ENCODE measurements around the gene RBM18. TPM values are rescaled to one million over a fixed set of nuclear protein-coding genes. Genes with fewer than 3 reads are reported as not detected.

The RBM18 gene
- total RNA-seq, 4 donors from 2014 or later: 10.2 to 15.8 (median 11.9) TPM

DNA sequence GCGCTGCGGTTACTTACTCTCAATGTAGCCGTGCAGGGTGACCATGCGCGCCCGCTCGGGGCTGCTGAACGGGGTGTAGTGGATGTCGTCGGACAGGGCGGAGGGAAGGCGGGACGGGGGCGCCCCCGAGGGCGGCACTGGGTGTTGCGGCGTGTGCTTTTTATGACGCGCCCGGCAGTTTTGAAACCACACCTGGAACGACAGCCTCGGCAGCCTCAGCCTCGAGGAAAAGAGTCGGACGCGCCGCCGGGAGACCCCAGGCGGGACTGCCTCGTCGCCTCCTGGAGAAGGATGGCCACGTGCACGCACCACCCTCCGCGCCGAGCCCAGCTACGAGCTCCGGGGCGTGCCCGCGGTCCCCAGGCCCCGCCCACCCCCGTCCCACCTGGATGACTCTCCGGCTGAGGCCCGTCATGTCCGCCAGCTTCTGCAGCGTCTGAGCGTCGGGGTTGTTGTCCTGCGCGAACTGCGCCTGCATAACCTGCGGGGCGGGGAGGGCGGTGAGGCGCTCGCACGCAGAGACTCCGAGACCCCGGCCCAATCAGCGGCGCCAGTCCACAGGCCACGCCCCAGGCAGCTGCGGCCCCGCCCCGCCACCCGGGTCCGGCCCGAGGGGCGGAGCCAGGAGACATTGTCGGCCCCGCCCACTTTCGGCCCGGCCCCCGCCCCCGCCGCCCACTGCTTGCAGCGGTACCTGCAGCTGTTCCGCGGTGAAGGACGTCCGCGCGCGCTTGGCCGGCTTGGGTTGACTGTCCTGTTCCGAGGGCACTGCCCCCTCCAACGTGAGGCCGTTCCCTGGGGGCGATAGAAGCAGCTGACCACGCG, 50.8 kb downstream of the RBM18 start:
- TF ChIP-seq, protein P1, sequence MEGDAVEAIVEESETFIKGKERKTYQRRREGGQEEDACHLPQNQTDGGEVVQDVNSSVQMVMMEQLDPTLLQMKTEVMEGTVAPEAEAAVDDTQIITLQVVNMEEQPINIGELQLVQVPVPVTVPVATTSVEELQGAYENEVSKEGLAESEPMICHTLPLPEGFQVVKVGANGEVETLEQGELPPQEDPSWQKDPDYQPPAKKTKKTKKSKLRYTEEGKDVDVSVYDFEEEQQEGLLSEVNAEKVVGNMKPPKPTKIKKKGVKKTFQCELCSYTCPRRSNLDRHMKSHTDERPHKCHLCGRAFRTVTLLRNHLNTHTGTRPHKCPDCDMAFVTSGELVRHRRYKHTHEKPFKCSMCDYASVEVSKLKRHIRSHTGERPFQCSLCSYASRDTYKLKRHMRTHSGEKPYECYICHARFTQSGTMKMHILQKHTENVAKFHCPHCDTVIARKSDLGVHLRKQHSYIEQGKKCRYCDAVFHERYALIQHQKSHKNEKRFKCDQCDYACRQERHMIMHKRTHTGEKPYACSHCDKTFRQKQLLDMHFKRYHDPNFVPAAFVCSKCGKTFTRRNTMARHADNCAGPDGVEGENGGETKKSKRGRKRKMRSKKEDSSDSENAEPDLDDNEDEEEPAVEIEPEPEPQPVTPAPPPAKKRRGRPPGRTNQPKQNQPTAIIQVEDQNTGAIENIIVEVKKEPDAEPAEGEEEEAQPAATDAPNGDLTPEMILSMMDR (IDR thresholded peaks at IDR 0.05): no peak
- TF ChIP-seq POLR2A (IDR thresholded peaks at IDR 0.05): no peak
- no peak for TF ChIP-seq EP300 (IDR thresholded peaks at IDR 0.05)
- no peak for TF ChIP-seq POLR2AphosphoS5 (IDR thresholded peaks at IDR 0.05)
- no peak for DNase-seq (ENCODE audit: low spot score in 2 of 2)
- peaks cover 90% of the 10 kb centered on the region for H3K27me3 ChIP-seq

DNA sequence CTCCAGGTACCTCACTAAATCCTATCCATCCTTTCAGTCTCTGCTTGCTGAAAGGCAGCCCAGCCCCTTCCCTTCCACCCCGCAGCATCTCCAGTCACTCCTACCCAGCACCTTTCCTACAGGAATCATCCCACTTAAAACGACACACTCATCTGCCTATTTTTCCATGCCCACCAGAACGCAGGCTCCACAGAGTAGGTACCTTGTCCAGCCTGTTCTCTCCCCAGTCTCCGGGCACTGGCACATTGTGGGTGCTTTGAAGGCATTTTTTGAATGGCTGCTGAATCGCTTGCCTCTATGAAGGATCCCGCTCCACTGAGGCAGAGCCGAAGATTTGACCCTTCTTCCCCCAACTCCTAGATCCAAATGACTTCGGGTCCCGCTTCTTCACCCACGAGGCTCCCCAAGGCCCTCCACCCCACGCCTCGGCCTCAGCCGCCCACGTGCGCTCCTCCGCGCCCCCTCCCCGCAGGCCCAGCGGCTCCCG, 51.5 kb downstream of the RBM18 start:
- Histone ChIP-seq H3K4me3 (peak overlapping the region; percentile 51), H3K4me1 (peaks cover 18% of the 10 kb centered on the region), H3K27ac (no peak overlapping the region), H3K36me3 (no peaks in the 10 kb centered on the region), H3K9me3 (no peaks in the 10 kb centered on the region), H3K27me3 (peaks cover 83% of the 10 kb centered on the region)
- no peak for DNase-seq (ENCODE audit: low spot score in 2 of 2)
- TF ChIP-seq EP300 (IDR thresholded peaks at IDR 0.05) (no peak), POLR2A (IDR thresholded peaks at IDR 0.05) (no peak), POLR2AphosphoS5 (IDR thresholded peaks at IDR 0.05) (no peak)
- TF ChIP-seq, protein P1 (IDR thresholded peaks at IDR 0.05): no peak
- WGBS: 52% methylated on average over 20 of the region's 20 CpGs

More for the DNA sequence above, 50.8 kb downstream of the RBM18 start:
- Histone ChIP-seq H3K4me3 (peak overlapping the region; percentile 51), H3K9me3 (no peaks in the 10 kb centered on the region), H3K4me1 (peaks cover 24% of the 10 kb centered on the region), H3K36me3 (no peaks in the 10 kb centered on the region), H3K27ac (no peak overlapping the region)
- WGBS: 43% methylated on average over 4 of the region's 93 CpGs

DNA sequence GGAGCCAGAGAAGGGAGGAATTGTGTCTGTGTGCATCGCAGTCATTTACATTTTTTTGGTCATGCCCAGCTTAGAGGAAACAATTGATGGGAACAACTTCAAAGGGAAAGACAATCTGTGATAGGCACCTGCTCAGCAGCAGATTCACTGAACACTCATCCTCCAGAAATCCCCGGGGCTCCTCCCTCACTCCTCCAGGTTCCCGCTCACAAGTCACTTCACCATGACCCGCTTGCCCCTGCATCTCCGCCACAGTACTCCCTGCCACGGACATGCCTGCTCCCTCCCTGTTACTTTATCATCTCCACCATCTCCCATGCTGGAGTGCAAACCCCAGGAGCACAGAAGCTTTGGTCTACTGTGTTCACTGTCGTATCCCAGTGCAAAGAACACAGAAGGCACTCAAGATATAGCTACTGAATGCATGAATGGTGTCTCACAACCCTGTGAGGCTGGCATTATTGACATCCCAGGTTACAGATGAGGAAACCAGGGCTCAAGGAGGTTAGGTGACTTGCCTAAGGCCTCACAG, 52.1 kb downstream of the RBM18 start:
- 76% methylated on average over 7 of the region's 7 CpGs for WGBS
- peaks cover 77% of the 10 kb centered on the region for H3K27me3 ChIP-seq
- no peaks in the 10 kb centered on the region for H3K9me3 ChIP-seq

DNA sequence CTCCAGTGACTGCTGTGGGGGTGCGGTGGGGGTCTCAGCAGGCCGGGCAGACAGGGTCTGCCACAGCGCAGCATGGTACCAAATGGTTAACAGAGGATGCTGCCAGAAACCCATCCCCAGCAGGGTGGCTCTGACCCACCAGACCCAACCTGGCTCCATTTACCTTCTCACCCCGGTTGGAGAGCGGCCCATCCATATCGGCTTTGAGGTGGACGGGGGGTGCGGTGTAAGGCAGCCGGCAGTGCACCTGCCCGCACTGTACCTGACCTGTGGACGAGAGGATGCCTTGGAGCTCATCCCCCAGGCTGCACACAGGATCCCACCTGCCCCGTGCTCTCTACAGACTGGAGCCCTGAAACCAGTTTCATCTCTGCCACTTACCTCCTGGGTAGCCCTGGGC, 55.2 kb downstream of the RBM18 start:
- H3K36me3 ChIP-seq: no peaks in the 10 kb centered on the region
- DNase-seq (ENCODE audit: low spot score in 2 of 2): no peak
- H3K27me3 ChIP-seq: peaks cover 58% of the 10 kb centered on the region
- TF ChIP-seq, protein P1 (IDR thresholded peaks at IDR 0.05): no peak
- no peak for TF ChIP-seq POLR2AphosphoS5 (IDR thresholded peaks at IDR 0.05)
- TF ChIP-seq EP300 (IDR thresholded peaks at IDR 0.05): no peak
- no peak for TF ChIP-seq POLR2A (IDR thresholded peaks at IDR 0.05)
- 85% methylated on average over 5 of the region's 12 CpGs for WGBS
- H3K4me1 ChIP-seq: peaks cover 14% of the 10 kb centered on the region
- no peaks in the 10 kb centered on the region for H3K9me3 ChIP-seq
- no peak overlapping the region for H3K27ac ChIP-seq
- H3K4me3 ChIP-seq: no peak overlapping the region

More for the DNA sequence above, 52.1 kb downstream of the RBM18 start:
- peaks cover 15% of the 10 kb centered on the region for H3K4me1 ChIP-seq
- H3K27ac ChIP-seq: no peak overlapping the region
- no peak for DNase-seq (ENCODE audit: low spot score in 2 of 2)
- TF ChIP-seq, protein P1 (IDR thresholded peaks at IDR 0.05): no peak
- TF ChIP-seq EP300 (IDR thresholded peaks at IDR 0.05): no peak
- no peak for TF ChIP-seq POLR2AphosphoS5 (IDR thresholded peaks at IDR 0.05)
- TF ChIP-seq POLR2A (IDR thresholded peaks at IDR 0.05): no peak
- no peaks in the 10 kb centered on the region for H3K36me3 ChIP-seq
- H3K4me3 ChIP-seq: no peak overlapping the region

DNA sequence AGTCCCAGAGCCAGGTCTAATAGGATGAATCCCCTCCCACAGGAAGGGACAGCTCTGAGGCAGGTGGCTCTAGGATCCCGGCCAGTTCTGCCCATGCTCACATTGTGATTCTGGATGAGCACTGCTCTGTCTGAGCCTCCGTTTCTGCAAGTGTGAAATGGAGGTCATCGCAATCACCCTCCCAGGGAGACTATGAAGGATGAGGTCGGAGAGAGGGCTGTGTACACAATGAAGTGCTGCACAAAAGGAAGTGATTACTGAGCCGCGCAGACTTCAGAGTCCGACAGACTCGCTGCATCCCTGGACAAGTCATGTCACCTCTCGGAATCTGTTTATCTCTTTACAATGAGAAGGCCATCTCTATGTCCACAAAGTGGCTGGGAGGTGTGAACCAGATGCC, 57.5 kb downstream of the RBM18 start:
- no peak overlapping the region for H3K4me3 ChIP-seq
- no peaks in the 10 kb centered on the region for H3K9me3 ChIP-seq
- WGBS: 80% methylated on average over 9 of the region's 9 CpGs
- peaks cover 36% of the 10 kb centered on the region for H3K27me3 ChIP-seq
- H3K27ac ChIP-seq: no peak overlapping the region
- no peak for DNase-seq (ENCODE audit: low spot score in 2 of 2)
- TF ChIP-seq, protein P1 (IDR thresholded peaks at IDR 0.05): no peak
- TF ChIP-seq POLR2A (IDR thresholded peaks at IDR 0.05) (no peak), POLR2AphosphoS5 (IDR thresholded peaks at IDR 0.05) (no peak), EP300 (IDR thresholded peaks at IDR 0.05) (no peak)
- no peaks in the 10 kb centered on the region for H3K36me3 ChIP-seq
- no peaks in the 10 kb centered on the region for H3K4me1 ChIP-seq
